ENCODE data around the gene OR2AT4.
"Not testable (repeated sequence)": the region's sequence is repeated elsewhere in the genome, so short reads cannot be mapped to it uniquely, and the experiment has no call there.

OR2AT4 gene

GRCh38 chr11:75101424-75102128 is 4.9 kb upstream of the OR2AT4 start:
- no peak for FAIRE-seq

GRCh38 chr11:75100314-75100713 is 3.6 kb upstream of the OR2AT4 start:
- no peak for FAIRE-seq

- FAIRE-seq: no peak
Measured at GRCh38 chr11:75099635-75100034, 3.0 kb upstream of the OR2AT4 start.

- not testable (repeated sequence) for FAIRE-seq
Measured at GRCh38 chr11:75098835-75099439, 2.3 kb upstream of the OR2AT4 start.

- not testable (repeated sequence) for FAIRE-seq
Measured at GRCh38 chr11:75098181-75098580, 1.5 kb upstream of the OR2AT4 start.

- no peak for FAIRE-seq
Measured at GRCh38 chr11:75097173-75097557, 489 bp upstream of the OR2AT4 start.

- FAIRE-seq: not testable (repeated sequence)
Measured at GRCh38 chr11:75094382-75094781, 2.3 kb downstream of the OR2AT4 start.

- no peak for FAIRE-seq
Measured at GRCh38 chr11:75090671-75091177, 6.0 kb downstream of the OR2AT4 start.

- no peak for FAIRE-seq
Measured at GRCh38 chr11:75087319-75088305, 9.1 kb downstream of the OR2AT4 start.

GRCh38 chr11:75084883-75085282 is 11.8 kb downstream of the OR2AT4 start:
- FAIRE-seq: no peak

- FAIRE-seq: no peak
Measured at GRCh38 chr11:75083217-75083605, 13.5 kb downstream of the OR2AT4 start.

GRCh38 chr11:75082601-75083216 is 14.0 kb downstream of the OR2AT4 start:
- no peak for FAIRE-seq

- FAIRE-seq: no peak
Measured at GRCh38 chr11:75079546-75079945, 17.1 kb downstream of the OR2AT4 start.

GRCh38 chr11:75078233-75078632 is 18.4 kb downstream of the OR2AT4 start:
- no peak for FAIRE-seq

- FAIRE-seq: no peak
Measured at GRCh38 chr11:75077316-75077715, 19.4 kb downstream of the OR2AT4 start.

GRCh38 chr11:75076671-75077070 is 20.0 kb downstream of the OR2AT4 start:
- no peak for FAIRE-seq

- no peak for FAIRE-seq
Measured at GRCh38 chr11:75073459-75074190, 23.1 kb downstream of the OR2AT4 start.

- FAIRE-seq: no peak
Measured at GRCh38 chr11:75072582-75072981, 24.1 kb downstream of the OR2AT4 start.

- FAIRE-seq: no peak
Measured at GRCh38 chr11:75069473-75069872, 27.2 kb downstream of the OR2AT4 start.

- FAIRE-seq: no peak
Measured at GRCh38 chr11:75068993-75069392, 27.7 kb downstream of the OR2AT4 start.

- no peak for FAIRE-seq
Measured at GRCh38 chr11:75068559-75068958, 28.1 kb downstream of the OR2AT4 start.

- FAIRE-seq: no peak
Measured at GRCh38 chr11:75066061-75066460, 30.6 kb downstream of the OR2AT4 start.
